ENCODE results near the gene CIRBP.
A peak's percentile ranks its signal among the peaks of the same experiment; 100 is the strongest.

The CIRBP gene

DNA sequence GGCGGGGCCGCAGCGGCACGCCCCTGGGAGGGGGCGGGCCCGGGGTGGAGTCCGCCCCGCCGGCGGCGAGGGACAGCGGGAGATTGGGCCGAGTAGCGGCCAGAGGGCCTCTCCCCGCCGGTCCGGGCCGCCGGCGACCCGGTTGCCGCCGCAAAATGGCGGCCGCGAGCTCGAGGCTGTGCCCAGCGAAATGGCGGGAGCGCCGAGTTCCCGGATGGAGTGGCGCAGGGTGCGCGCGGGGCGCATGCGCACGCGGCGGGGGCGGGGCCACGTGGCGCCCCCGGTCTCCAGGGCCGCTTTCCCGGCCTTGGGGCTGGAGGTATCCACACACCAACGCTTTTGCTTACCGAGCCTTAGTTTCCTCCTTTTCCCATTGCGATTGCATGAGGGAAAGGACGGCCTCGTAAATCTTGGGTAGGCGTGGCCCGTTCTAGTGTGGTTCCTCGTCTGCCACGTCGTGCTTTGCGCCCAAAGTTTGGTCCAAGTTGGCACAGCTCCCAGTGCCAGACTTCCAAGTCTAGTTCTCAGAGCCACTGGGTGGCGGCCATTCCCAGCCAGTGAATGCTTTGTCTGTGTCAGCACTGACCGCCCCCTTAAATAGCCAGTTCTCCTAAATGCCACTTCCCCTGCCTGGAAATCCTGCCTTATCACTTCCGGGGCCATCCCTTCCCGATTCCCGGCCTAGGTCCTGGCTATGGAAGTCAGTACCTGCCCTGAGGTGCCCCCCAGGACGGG is 513 bp downstream of the CIRBP start:
- peak; percentile 49 to 52 for DNase-seq

DNA sequence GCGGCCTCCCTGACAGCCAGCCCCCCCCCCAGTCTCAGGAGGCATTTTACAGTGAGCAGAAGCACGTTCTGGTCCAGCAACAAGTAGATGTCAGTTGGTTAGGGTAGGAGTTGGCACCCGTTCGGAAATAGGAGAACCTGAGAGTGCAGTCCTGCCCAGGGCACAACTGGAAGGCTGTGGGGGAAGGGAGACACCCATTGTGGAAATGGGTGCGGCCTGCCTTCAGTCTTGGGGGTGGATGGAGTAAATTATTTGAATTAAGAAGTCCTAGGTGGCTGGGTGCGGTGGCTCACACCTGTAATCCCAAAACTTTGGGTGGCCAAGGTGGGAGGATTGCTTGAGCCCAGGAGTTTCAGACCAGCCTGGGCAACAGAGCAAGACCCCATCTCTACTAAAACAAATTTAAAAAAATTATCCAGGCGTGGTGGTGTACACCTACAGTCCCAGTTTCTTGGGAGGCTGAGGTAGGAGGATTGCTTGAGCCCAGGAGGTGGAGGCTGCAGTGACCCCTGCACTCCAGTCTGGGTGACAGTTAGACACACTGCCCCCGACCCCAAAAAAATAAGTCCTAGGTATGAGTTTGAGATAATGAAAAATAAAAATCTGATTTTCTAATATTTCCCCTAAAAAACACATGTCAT is 1.2 kb downstream of the CIRBP start:
- no peak for DNase-seq

DNA sequence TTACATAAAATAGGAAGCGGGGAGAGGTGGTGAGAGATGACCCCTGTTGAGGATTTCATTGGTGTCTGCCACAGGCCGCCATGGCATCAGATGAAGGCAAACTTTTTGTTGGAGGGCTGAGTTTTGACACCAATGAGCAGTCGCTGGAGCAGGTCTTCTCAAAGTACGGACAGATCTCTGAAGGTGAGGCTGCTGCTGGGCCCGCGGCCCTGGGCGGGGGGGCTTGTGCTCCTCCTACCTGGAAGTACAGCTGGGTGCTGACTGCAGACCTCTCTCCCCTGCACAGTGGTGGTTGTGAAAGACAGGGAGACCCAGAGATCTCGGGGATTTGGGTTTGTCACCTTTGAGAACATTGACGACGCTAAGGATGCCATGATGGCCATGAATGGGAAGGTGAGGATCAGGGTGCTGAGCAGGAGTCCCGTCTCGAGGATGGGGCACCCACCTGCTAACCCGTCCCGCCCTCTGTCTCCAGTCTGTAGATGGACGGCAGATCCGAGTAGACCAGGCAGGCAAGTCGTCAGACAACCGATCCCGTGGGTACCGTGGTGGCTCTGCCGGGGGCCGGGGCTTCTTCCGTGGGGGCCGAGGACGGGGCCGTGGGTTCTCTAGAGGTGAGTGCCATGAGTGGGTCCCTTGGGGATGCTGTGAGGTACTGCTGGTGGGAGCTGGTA is 1.9 kb downstream of the CIRBP start:
- DNase-seq: no peak

DNA sequence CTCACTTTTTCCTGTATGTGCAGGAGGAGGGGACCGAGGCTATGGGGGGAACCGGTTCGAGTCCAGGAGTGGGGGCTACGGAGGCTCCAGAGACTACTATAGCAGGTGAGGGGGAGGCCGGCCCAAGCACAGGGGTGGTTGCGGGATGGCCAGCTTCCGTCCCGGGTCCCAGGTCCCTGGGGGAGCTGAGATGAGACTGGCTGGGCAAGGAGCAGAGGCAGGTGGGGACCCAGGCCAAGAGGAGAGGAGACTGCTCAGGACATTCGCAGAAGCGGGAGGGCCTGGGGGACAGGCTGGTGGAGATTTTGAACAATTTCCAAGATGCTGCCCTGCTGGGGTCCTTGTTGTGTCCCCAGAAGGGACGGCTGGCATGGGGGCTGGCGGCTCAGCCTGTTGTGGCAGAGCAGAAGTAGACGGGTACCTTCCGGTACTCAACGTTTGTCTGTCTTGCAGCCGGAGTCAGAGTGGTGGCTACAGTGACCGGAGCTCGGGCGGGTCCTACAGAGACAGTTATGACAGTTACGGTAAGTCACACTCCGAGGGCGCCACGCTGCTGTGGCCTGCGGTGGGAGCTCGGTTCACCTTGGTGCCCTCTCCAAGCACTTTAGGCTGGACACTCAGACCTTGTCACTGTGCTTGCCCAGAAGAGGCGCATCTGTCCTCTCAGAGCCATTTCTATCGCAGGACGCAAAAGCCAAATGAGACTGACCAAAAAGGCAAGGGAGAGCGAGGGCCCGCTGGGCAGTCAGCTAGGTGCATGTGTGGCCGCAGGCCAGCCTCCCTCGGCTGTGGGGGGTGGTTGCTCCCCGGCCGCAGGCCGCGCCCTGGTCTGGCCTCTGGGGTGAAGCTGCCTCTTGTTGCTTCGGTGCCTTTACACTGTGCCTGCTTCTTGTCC is 2.6 kb downstream of the CIRBP start:
- DNase-seq: no peak

DNA sequence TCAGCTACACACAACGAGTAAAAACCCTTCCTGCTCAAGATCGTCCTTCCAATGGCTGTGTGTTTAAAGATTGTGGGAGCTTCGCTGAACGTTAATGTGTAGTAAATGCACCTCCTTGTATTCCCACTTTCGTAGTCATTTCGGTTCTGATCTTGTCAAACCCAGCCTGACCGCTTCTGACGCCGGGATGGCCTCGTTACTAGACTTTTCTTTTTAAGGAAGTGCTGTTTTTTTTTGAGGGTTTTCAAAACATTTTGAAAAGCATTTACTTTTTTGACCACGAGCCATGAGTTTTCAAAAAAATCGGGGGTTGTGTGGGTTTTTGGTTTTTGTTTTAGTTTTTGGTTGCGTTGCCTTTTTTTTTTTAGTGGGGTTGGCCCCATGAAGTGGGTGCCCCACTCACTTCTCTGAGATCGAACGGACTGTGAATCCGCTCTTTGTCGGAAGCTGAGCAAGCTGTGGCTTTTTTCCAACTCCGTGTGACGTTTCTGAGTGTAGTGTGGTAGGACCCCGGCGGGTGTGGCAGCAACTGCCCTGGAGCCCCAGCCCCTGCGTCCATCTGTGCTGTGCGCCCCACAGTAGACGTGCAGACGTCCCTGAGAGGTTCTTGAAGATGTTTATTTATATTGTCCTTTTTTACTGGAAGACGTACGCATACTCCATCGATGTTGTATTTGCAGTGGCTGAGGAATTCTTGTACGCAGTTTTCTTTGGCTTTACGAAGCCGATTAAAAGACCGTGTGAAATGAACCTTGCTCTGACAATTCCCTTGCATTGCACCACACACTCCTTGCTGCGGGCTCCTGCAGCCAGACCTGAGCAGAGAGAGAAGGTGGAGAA is 3.5 kb downstream of the CIRBP start:
- no peak for DNase-seq

DNA sequence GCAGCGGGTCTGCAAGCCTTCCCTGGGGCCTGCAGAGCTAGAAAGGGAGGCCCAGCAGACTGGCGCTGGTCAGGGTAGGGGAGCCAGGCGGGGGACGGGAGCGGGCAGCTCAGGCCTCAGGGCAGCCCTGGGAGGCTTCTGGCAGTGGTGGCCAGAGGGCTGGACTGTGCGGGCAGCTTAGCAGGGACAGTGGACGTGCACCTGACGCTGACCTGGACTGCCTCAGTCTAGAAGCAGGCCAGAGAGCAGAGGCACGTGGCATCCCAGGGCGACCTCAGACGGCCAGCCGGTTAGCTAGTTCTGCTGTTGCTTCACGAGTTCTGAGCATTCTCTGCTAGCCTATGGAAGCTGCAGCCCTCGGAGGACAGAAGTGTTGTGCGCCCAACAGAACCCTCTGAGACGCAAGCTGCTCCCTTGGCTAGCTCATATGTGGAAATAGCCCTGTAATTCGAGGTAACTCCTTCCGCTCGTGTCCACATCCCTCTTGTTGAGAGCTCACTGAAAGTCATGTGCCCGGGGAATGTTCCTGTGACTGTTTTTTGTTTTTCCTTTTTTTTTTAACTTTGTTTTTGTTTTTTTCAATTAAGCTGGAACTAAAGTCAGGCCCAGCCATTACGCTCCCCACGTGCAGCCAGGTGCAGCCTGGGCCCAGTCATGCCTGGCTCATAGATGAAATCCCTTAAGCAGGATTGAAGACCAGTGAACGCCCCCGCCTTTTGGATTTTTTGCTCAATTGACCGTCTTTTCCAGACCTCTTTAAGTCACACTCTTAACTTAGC is 4.3 kb downstream of the CIRBP start:
- DNase-seq: no peak

DNA sequence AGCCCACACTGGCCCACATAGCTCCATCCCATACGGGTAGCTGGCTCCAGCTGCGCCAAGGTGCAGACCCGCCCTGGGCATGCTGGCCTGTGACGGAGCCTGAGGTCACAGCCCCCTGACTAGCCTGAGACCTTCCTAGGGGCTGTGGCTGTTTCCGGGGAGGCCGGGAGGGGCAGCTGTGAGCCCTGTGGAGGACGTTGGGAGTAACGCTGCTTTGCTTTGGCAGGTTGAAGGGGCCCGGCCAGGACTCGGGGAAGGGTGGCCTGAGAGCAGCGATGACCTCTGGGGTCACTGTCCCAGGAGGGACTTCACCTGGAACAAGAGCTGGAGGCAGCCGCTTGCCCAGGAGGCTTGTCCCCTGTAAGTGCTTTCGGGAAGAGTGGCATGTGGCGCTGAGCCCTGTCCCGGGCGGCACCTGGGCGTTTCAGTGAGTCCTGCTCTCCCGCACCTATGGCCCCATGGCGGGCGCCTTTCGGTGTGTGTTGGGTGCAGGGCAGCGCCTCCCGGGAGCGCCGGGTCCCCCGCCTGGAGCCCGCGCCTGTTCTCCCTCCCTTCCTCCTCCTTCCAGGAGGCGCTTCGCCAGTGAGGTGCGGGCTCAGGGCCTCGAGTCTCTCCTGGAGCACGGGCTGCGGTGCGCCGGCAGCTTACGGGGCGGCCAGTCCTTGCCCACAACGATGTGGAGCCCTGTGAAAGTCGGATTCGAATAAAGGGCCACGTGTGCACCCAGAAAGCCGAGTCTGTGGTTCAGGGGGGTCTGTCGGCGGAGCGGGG is 5.1 kb downstream of the CIRBP start:
- no peak for DNase-seq

DNA sequence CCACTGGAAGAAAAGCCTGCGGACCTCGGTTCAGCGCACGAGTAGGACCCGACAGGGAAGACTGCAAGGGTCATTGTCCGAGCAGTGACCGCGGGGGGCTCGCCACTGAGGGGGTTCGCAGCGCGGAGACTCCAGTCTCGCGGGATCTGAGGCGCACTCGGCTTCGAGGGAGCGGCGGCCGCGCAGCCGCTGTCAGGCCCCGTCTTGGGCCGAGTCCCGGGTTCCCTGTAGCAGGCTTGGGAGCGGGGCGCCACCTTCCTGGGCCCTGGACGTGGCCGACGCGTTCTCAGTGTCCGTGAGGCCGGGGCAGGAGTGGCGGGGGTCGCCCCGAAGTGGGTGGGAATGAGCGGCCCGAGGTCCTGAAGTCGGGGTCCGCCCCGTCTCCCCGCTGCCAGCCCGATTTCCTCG is 5.7 kb downstream of the CIRBP start:
- DNase-seq: no peak

DNA sequence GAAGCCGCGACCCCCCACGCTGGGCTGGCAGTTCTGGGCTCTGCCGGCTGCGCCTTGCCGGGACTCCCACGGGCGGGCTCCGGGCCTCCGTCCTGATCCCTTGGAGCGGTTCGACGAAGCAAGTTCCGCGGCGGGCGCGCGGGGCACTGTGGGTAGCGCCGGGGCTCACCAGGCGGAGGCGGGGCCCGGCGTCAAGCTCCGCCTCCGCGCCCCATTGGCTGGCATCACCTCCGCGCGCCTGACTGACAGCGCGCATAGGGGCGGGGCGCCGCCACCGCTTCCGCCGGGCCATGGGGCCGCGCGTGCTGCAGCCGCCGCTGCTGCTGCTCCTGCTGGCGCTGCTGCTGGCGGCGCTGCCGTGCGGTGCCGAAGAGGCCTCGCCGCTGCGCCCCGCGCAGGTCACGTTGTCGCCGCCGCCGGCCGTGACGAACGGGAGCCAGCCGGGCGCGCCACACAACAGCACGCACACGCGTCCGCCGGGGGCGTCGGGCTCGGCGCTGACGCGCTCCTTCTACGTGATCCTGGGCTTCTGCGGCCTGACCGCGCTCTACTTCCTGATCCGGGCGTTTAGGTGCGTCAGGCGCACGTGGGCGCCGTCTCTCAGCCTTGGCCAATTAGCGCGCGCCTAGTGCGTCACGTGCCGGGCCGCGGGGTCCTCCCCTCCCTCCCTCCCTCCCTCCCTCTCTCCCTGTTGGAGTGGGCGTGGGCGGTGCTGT is 6.3 kb downstream of the CIRBP start, which contains the start of gene FAM174C:
TSS of gene FAM174C (plus strand) at position 271 of the 716 bp plus-strand sequence. CDS start at position 291, 20 bp downstream.
- peak; percentile 94 to 95 for DNase-seq

DNA sequence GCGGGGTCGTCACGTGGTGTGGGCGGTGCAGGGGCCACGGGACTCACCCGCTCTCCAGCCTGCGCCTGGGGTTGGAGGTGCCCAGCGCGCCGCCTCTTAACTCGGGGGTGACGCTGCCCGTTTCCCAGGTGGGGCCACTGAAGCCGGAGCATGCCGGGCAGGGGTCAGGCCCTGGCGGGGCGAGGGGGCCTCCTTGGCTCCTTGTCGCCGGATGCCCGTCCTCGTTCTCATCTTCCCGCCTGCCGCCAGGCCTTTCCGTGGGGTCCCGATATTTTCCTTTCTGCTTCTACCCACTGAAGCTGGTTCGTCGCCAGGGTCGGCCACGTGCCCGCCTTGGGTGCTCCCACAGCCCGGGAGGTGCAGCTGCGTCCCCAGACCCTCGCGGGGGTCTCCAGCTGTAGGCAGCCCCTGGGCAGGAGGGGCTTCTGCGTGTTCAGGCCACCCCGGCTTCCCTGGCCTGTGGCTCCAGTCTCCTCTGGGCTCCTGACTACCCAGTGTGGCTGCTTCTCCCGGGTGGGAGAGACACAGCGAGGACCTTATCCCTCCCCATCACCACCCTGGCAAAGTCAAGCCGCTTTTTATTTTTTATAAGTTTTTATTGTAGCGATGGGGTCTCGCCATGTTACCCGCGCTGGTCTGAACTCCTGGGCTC is 7.0 kb downstream of the CIRBP start:
- no peak for DNase-seq

DNA sequence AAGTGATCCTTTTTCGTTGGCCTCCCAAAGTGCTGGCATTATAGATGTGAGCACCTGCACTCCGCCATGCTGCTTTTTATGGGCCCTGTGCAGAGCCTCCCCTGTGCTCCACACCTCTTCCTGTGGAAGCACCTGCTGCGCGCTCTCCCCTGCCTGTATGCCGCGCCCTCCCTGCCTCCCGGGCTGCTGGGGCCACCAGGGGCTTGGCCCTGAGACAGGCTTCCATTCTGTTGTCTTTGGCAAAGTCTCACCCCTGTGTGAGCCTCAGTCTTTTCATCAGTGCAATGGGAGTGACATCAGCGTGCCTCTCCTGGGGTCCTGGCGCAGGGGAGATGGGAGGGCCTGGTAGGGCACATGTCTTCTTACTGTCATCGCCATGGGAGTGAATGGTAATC is 7.5 kb downstream of the CIRBP start:
- no peak for DNase-seq

DNA sequence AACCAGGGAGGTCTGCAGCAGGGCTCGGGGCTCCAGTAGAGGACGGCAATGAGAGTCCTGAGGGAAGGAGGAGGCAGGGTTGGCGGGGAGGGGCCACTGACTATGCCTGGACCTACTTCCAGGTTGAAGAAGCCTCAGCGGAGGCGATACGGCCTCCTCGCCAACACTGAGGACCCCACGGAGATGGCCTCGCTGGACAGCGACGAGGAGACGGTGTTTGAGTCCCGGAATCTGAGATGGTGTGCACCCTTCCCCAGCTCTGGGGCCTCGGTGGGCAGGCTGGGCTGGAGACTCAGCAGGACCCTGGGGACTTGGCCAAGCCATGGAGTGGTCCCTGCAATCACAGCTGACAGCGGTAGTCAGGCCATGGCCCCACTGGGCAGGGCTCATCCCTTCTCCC is 7.9 kb downstream of the CIRBP start:
- no peak for DNase-seq

DNA sequence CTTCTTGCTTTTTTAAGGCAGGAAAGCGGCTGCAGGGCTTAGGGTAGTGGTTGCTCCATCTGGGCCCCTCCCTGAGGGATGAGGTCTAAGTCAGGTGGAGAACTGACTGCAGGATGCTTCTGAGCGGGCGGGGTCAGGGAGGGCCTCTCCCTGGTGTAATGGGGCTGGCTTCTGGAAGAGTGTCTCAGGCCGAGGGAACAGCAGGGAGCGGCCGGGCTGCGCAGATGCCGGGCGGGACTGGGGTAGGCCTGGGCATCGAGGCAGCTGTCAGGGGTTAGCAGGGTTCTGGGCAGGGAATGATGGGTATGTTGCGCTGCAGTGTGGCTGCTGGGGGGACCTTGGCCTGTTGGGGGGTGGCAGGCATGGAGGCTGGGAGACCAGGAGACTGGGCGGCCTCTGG is 8.9 kb downstream of the CIRBP start:
- DNase-seq: no peak

DNA sequence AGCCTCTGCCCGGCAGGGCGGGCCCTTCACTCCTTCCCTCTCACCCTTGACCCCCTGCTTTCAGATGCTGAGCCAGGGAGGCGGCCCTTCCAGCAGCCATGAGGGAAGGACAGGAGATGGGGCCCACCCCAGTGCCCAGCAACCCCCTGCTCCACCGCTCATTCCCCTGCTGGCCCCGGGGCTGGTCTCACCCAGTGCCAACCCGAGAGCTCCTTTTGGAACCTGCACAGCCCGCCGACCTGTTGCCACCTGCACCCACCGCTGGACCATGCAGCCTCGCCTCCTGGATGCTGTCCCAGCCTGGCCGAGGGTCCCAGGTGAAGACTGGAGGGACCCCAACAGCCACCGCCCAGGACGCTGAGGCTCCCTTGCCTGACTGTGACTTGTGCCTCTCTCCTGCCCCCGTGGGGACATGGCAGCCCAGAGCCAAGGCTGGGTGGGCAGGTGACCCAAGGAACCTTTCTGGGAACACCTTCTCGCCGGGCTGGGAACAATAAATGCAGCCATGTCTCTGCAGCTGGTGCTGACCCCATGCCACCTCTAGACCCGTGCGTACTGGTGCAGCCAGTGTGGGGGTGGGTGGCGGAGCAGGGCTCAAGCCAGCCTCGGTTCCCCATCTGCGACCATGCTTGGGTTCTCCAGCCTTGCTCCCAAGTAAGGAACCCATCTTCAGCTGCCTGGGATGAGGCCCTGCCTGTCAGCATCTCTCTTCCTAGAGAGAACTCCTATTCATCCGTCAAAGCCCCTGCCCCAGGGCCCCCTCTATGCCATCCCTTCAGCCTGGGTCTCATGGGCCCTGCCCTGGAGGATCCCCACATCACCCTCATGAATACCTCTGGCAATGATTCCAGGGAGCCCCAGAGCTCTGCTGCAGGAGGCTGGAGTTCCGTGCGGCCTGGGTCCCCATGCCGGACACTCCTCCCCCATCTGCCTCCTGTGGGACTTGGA is 9.9 kb downstream of the CIRBP start:
- no peak for DNase-seq

DNA sequence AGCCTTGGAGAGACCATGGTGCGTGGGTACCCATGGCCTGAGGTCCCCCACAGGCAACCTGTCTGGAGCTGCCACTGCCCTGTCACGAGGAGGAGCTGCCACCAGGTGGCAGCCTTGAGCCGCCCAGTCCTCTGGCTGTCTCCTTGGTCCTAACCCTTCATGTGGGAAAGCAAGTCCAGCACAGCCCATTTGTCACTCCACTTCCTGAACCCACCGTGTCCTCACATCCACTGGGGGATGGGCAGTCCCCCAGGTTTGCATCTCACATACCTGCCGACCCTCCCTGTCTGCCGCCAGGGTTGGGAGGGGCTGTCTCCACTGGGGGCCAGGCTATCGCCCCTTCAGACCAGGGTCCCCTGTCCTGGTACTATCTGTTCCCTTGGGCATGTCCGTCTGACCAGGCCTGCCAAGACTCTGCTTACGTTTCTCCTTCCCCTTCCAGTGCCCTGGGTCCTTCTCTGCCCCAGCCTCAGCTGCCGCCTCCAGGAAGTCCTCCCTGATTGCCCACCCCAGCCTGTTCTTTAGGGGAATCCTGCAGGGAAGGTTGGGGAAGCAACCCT is 10.7 kb downstream of the CIRBP start:
- DNase-seq: peak; percentile 76 to 82

DNA sequence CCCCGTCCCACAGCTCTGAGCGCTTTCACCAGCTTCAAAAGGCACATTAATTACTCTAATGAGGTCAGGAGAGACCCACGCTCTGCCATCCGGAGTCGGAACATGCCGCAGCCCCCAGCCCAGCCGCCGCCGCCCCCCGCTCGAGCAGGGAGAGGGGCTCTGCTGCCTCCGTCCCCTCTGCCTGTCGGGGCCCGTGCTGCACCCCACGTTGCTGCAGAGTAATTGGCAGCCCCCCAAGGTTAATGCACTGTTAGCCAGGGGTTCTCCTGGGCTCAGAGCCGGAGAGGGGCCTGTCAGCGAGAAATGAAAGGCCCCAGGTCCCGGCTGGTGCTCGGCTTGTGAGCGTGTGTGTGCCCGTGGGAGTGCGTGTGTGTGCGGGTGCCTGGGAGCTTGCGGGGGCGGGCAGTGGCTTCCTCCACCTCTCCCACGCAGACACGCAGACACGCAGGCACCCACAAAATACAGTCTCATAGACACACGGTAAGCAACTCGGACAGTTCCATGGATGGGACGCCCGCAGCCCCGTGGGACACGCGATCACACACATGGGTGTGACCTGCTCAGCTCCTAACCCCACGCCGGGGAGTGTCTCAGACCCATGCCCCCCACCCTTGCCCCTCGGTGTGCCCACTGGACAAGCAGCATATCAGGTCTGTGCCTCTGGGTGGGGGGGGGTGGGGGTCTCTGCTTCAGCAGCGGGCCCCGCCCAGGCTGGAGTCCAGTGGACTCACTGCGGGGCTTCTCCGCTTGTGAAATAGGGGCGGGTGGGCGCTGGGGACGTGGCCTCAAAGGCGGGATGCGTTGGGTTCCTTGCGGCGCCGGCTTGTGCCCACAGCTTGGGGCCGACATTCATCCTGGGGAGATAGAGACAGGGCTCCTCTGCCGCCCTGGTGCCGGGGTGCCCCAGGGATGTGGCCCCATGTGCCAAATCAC is 11.8 kb downstream of the CIRBP start:
- DNase-seq: no peak

All from Kasumi-1 (cell line).